Measurements from ENCODE around the gene BCOR.

DNA sequence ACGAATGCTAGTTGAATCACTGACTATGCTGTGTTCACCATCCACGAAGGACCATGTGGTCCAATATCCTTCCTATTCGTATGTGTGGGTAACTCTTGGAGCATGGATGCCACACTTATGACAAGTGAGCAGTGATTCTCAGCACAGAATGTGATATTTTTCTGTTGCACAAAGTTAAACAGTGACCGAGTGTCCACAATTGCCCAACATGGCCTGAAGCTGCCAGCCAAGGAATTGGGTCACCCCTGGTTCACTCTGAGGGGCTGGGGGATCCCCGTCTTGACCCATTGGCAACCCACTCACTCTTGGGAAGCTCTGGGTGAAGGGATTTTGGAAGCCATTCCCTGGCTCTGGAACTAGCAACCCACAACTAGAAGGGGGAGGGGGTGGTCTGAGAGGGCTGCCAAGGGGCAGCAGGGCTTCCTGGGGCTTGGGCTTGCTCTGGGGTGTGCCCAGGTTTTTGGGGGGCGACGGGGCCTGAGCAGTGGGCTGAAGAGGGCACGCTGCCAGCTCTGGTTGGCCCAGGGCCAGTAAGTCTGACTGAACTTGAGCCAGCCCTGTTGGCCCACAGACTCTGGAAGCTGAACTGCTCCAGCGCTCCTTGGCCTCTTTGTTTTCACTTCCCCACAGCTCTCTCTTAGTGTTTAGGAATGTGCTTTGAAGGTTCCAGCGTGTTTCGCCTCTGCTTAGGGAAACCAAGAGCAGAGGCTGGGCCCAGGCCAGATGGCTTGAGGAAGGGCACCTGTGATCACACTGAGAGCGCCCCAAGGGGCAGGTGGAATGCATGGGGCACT lies 43.1 kb upstream of the BCOR start:
- TF ChIP-seq POLR2A (IDR thresholded peaks at IDR 0.05) (no peak), CTCF (IDR thresholded peaks at IDR 0.05) (no peak)

Measured in suprapubic skin (tissue), 3 donors.